Measurements from ENCODE around the gene MAPK12. TPM values are rescaled to one million over a fixed set of nuclear protein-coding genes. Genes with fewer than 3 reads are reported as not detected.

The MAPK12 gene
- total and polyA plus RNA-seq, 9 donors = 0.87 to 35.3 (median 23.3) TPM

GRCh38 chr22:50305923-50306566, 44.6 kb upstream of the MAPK12 start:
- Histone ChIP-seq H3K36me3 (no peaks in the 10 kb centered on the region), H3K27ac (peak overlapping the region; percentile 91 to 92), H3K4me3 (peak overlapping the region; percentile 76), H3K9me3 (no peaks in the 10 kb centered on the region), H3K27me3 (no peaks in the 10 kb centered on the region), H3K4me1 (ENCODE audit: insufficient read depth) (peaks cover 52% of the 10 kb centered on the region)
- peak; percentile 86 to 91 (median 89) for DNase-seq
- 0 to 2% (median 0%) methylated on average over 20 to 21 of the region's 21 CpGs for WGBS, 3 donors
- intact Hi-C loops (cut with DNase I) = no loop called here
- TF ChIP-seq POLR2A (IDR thresholded peaks at IDR 0.05) = no peak
- TF ChIP-seq CTCF (IDR thresholded peaks at IDR 0.05) = no peak
- no peak for TF ChIP-seq EP300 (IDR thresholded peaks at IDR 0.05)

GRCh38 chr22:50305393-50305922, 44.0 kb upstream of the MAPK12 start:
- H3K4me1 ChIP-seq (ENCODE audit: insufficient read depth) = peaks cover 58% of the 10 kb centered on the region
- H3K27ac ChIP-seq = peak overlapping the region; percentile 37 to 91
- intact Hi-C loops (cut with DNase I) = no loop called here
- no peaks in the 10 kb centered on the region for H3K27me3 ChIP-seq
- no peaks in the 10 kb centered on the region for H3K36me3 ChIP-seq
- DNase-seq = peak in 1 of 5 donors; percentile 68
- WGBS, 3 donors = 19 to 34% (median 24%) methylated on average over 10 to 14 of the region's 14 CpGs
- H3K9me3 ChIP-seq = no peaks in the 10 kb centered on the region
- H3K4me3 ChIP-seq = peak overlapping the region; percentile 76
- no peak for TF ChIP-seq CTCF (IDR thresholded peaks at IDR 0.05)
- no peak for TF ChIP-seq POLR2A (IDR thresholded peaks at IDR 0.05)
- TF ChIP-seq EP300 (IDR thresholded peaks at IDR 0.05) = no peak

GRCh38 chr22:50304528-50305392, 43.3 kb upstream of the MAPK12 start:
- 14 to 16% (median 16%) methylated on average over 21 to 22 of the region's 22 CpGs for WGBS, 3 donors
- peak overlapping the region; percentile 76 for H3K4me3 ChIP-seq
- intact Hi-C loops (cut with DNase I) = no loop called here

More at GRCh38 chr22:50304528-50305392, 43.3 kb upstream of the MAPK12 start:
- Histone ChIP-seq H3K4me1 (ENCODE audit: insufficient read depth) (peaks cover 64% of the 10 kb centered on the region), H3K36me3 (no peaks in the 10 kb centered on the region), H3K27me3 (no peaks in the 10 kb centered on the region), H3K27ac (peak overlapping the region; percentile 37 to 91), H3K9me3 (no peaks in the 10 kb centered on the region)
- DNase-seq = peak in 3 of 5 donors; percentile 50 to 73 (median 68)
- no peak for TF ChIP-seq CTCF (IDR thresholded peaks at IDR 0.05)
- TF ChIP-seq EP300 (IDR thresholded peaks at IDR 0.05) = no peak
- TF ChIP-seq POLR2A (IDR thresholded peaks at IDR 0.05) = no peak
